Thymus (tissue), 11 donors: ENCODE results near the gene FGF21. TPM values are rescaled to one million over a fixed set of nuclear protein-coding genes. Genes with fewer than 3 reads are reported as not detected.
A peak's percentile ranks its signal among the peaks of the same experiment; 100 is the strongest.

Source experiments
- DNase-seq, 9 donors: peaks; one replicate each; pipeline ENCODE4 v3.0.0-alpha.2; 2013; ENCODE audit warnings: low spot score in 9 of 9, low read depth in 6 of 9, missing footprints in 1 of 9
- H3K27ac ChIP-seq, 2 donors: one replicate each; pipeline ENCODE4 v1.5.1; 2013; ENCODE audit warnings: control low read depth in 1 of 2, low read depth in 1 of 2, low read length in 1 of 2, mild to moderate bottlenecking in 1 of 2, moderate library complexity in 1 of 2
- H3K27me3 ChIP-seq, 2 donors: one replicate each; pipeline ENCODE4 v1.5.1; 2013; ENCODE audit warnings: low read length in 1 of 2; ENCODE audit not compliant: control insufficient read depth in 2 of 2, insufficient read depth in 1 of 2
- H3K36me3 ChIP-seq, 2 donors: one replicate each; pipeline ENCODE4 v1.5.1; 2013; ENCODE audit warnings: low read length in 1 of 2, mild to moderate bottlenecking in 1 of 2, moderate library complexity in 1 of 2; ENCODE audit not compliant: control insufficient read depth in 2 of 2, insufficient read depth in 2 of 2
- H3K4me1 ChIP-seq, 2 donors: one replicate each; pipeline ENCODE4 v1.5.1; 2013; ENCODE audit warnings: low read length in 2 of 2; ENCODE audit not compliant: control insufficient read depth in 2 of 2, insufficient read depth in 2 of 2
- H3K4me3 ChIP-seq, 2 donors: one replicate each; pipeline ENCODE4 v1.5.1; 2013; ENCODE audit warnings: low read length in 2 of 2, control low read depth in 1 of 2, mild to moderate bottlenecking in 1 of 2
- H3K9me3 ChIP-seq, 2 donors: one replicate each; pipeline ENCODE4 v1.5.1; 2013; ENCODE audit warnings: low read length in 1 of 2, mild to moderate bottlenecking in 1 of 2; ENCODE audit not compliant: control insufficient read depth in 2 of 2, insufficient read depth in 1 of 2
- WGBS: extraction: QIAGEN DNeasy Blood & Tissue Kit; methylation state at CpG from one replicate; pipeline ENCODE4 v1.1.7; 2013; 5-methylcytosine and 5-hydroxymethylcytosine counted together
- polyA plus RNA-seq: library from polyadenylated mRNA; stranded (reverse); fragments of 200-250 nt; gene quantifications from one replicate; pipeline ENCODE4 v1.2.3, GENCODE V29; 2013
- total RNA-seq: library from RNA; stranded (reverse); fragments of 120-200 nt; gene quantifications from one replicate; pipeline ENCODE4 v1.2.4, GENCODE V29; 2013
- donor health status: healthy.

FGF21 gene
- total and polyA plus RNA-seq, 2 donors = 0.11 TPM; not detected in 1

DNA sequence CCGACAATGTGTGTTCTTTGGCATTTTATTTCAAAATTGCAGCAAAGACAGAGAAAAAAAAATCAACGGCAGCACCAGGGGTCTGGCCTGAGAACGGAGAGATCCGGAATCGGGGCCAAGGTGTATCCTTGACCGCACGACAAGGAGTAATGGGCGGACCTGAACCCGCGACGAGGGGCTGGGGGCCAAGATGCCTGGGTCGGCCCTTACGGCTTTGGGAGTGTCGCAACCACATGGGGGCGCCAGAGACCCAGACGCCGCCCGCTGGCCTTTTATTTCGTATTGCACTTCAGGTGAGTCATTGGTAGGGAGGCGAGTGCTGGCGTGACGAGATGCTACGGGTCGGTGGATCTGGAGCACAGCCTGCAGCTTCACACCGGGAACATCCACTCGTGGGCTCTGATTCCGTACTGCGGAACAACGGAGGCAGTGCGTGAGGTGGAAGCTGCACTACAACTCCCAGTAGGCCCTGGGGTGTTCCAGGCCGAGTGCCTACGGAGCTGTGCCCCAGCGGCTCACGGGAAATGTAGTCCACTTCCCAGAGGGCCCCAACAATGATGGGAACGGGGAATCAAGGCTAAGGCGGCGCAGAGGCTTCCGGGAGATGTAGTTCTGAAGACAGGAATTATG lies 39.8 kb downstream of the FGF21 start:
- DNase-seq = peak; percentile 83 to 94 (median 88)
- no peaks in the 10 kb centered on the region for H3K27me3 ChIP-seq
- peaks cover 0 to 10% of the 10 kb centered on the region in 2 donors for H3K4me1 ChIP-seq
- peaks cover 0 to 10% of the 10 kb centered on the region in 2 donors for H3K36me3 ChIP-seq
- peak overlapping the region; percentile 58 to 62 for H3K4me3 ChIP-seq
- no peaks in the 10 kb centered on the region for H3K9me3 ChIP-seq
- H3K27ac ChIP-seq = peak overlapping the region; percentile 53 to 64
- WGBS = 4% methylated on average over 38 of the region's 38 CpGs

DNA sequence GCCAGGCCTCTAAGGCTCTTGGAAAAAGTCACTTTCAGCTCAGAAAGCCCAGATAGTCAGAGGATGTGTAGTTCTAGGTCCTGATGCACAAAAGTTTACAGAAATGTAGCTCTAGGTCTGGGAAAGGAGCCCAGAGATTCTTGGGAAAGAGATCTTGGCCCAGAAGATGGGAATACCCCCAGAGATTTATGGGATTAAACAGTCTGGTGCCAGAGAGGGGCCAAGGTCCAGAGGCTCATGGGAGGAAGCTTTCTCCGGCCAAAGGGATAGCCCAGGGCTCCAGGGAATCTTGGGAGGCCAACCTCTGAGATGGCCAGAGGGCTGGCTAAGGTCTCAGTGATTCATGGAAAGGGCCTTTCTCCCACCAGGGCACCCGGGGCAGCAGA lies 40.4 kb downstream of the FGF21 start:
- H3K36me3 ChIP-seq = peaks cover 0 to 10% of the 10 kb centered on the region in 2 donors
- no peaks in the 10 kb centered on the region for H3K9me3 ChIP-seq
- DNase-seq = no peak
- peaks cover 0 to 10% of the 10 kb centered on the region in 2 donors for H3K4me1 ChIP-seq
- no peaks in the 10 kb centered on the region for H3K27me3 ChIP-seq
- H3K27ac ChIP-seq = peak overlapping the region; percentile 36 to 64
- WGBS = 96% methylated on average over 2 of the region's 2 CpGs
- H3K4me3 ChIP-seq = no peak overlapping the region

DNA sequence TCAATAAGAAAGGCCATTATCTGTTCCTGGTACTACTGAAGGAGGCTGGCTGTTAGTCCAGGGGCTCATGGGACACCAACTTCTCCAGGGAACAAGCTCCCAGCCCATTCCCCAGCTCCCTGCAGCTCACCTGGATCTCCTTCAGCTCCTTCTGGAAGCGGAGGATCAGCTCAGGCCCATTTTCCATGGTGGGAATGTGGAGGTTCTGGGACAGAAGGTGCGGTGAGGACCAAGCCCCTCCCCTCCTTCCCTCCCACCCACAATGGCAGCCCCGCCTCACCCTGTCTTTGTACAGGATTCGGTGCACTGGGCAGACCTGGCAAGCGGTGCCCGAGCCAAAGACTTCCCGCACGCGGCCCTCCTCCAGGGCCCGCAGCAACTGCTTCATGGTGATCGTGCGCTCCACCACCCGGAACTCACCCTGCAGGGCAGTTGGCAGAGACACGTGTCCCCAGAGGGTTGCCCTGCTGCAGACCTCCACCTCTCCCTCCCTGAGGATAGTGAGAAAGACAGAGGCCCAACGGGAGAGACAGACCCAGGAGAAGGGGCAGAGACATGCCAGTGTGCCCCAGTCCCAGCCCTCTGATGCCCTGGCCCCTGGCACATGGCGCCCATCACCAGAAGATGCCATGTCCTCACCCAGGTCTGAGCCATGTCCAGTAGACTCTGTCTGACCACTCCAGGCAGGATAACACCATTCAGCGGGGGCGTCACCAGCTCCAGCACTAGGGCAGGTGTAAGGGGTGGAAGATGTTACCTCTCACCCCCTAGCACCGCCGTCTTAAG lies 41.2 kb downstream of the FGF21 start:
- Histone ChIP-seq H3K27ac (no peak overlapping the region), H3K27me3 (no peaks in the 10 kb centered on the region), H3K4me3 (no peak overlapping the region), H3K36me3 (peaks cover 0 to 10% of the 10 kb centered on the region in 2 donors), H3K4me1 (peaks cover 0 to 10% of the 10 kb centered on the region in 2 donors), H3K9me3 (no peaks in the 10 kb centered on the region)
- DNase-seq = no peak
- WGBS = 97% methylated on average over 20 of the region's 20 CpGs

DNA sequence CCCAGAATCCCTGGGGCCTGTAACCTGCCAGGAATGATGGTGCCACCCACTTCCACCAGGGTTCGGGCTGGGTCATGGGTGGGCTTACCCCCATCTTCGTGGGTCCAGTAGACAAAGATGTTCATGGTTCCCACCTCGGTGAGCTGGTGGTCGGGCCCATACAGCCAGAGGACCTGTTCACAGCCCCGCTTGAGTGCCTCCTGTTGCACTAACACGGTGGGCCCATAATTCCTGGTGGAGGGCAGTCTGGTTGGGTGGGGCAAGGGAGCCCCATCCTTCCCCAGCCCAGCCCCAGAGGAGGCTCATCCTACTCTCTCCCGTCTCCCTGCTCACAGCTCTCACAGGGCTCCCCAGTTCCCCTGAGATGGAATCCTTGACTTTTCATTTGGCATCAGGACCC lies 41.8 kb downstream of the FGF21 start:
- DNase-seq = no peak
- 97% methylated on average over 7 of the region's 7 CpGs for WGBS
- Histone ChIP-seq H3K27ac (no peak overlapping the region), H3K36me3 (peaks cover 0 to 10% of the 10 kb centered on the region in 2 donors), H3K27me3 (no peaks in the 10 kb centered on the region), H3K4me1 (peaks cover 0 to 10% of the 10 kb centered on the region in 2 donors), H3K4me3 (no peak overlapping the region), H3K9me3 (no peaks in the 10 kb centered on the region)

DNA sequence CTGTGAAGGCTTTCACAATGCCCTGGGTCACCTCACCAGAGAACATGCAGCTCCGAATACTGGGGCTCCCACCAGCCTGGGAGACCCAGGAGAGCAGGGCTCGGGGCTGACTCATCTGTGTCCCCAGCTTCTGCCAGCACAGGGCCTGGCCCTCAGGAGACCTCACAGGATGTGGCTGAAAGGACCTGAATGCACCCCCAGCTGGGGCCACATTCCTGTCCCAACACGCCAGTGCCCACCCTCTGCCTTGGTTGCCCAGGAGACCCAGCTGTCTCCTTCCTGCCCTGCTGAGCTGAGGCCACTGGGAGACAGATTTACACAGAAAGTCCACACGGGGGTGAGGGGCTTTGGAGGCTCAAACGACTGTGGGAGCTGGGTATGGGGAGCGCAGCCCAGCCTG lies 43.6 kb downstream of the FGF21 start:
- Histone ChIP-seq H3K9me3 (no peaks in the 10 kb centered on the region), H3K27ac (peak overlapping the region in 1 of 2 donors; percentile 42)
- 81% methylated on average over 6 of the region's 6 CpGs for WGBS

DNA sequence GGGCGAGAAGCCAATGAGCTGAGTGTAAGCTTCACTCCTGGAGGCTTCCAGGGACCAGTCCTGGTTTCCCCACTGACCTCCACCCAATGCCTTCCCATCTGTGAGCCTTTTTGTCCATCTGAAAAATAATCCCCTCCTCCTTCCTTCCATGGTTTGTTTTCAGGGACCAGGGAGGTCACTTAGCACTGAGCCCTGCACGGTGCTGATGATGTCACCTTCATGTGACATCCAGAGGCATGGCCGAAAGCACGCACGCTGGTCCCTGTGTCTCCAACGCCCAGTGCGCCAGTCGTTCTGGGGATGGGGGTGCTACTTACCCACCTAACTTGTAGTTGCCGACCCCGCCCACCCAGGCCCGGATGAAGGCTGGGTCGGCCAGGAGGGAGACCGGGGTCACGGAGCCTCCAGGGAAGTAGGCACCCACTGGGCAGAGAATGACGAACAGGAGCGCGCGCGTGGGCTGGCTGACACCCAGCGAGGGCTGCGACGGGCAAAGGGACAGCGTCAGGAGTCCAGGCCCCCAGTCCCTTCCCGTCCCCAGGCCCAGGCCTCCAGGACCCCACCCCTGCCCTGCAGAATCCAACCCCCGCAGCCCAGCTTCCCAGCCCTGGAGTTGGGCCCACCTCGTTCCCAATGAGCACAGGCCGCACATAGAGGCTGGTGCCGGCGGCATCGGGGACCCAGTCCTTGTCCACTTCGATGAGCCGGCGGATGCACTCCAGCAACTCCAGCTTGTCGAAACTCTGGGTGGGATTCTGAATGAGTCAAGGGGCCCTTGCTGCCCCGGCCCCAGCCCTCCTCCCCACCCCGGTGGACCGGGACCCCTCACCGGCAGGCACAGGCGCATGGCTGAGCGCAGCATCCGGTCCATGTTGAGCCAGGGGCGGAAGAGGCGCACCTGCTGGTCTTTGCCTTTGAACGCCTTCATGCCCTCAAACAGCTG lies 44.3 kb downstream of the FGF21 start:
- Histone ChIP-seq H3K4me3 (no peak overlapping the region), H3K9me3 (no peaks in the 10 kb centered on the region), H3K27me3 (no peaks in the 10 kb centered on the region), H3K27ac (peak overlapping the region in 1 of 2 donors; percentile 42), H3K36me3 (peaks cover 0 to 10% of the 10 kb centered on the region in 2 donors), H3K4me1 (peaks cover 0 to 9% of the 10 kb centered on the region in 2 donors)
- 97% methylated on average over 44 of the region's 44 CpGs for WGBS
- no peak for DNase-seq

More for the DNA sequence above, 43.6 kb downstream of the FGF21 start:
- no peaks in the 10 kb centered on the region for H3K27me3 ChIP-seq
- H3K36me3 ChIP-seq = peaks cover 0 to 10% of the 10 kb centered on the region in 2 donors
- peaks cover 0 to 10% of the 10 kb centered on the region in 2 donors for H3K4me1 ChIP-seq
- no peak for DNase-seq
- no peak overlapping the region for H3K4me3 ChIP-seq

DNA sequence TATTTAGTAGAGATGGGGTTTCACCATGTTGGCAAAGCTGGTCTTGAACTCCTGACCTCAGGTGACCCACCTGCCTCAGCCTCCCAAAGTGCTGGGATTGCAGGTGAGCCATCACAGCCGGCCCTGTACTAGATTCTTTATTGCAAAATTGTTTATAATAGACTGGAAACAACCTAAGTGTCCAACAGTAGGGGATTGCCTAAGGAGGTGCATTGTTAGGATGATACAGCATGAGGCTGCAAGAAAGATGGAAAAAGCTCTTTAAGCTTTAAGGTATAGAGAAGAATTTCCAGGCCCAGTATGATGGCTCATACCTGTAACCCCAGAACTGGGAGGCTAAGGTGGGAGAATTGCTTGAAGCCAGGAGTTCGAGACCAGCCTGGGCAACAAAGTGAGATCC lies 47.3 kb downstream of the FGF21 start:
- Histone ChIP-seq H3K27me3 (no peaks in the 10 kb centered on the region), H3K9me3 (peaks cover 0 to 5% of the 10 kb centered on the region in 2 donors), H3K4me3 (no peak overlapping the region), H3K27ac (no peak overlapping the region), H3K36me3 (peaks cover 3 to 12% of the 10 kb centered on the region in 2 donors), H3K4me1 (no peaks in the 10 kb centered on the region)
- no peak for DNase-seq
- 94% methylated on average over 2 of the region's 2 CpGs for WGBS

DNA sequence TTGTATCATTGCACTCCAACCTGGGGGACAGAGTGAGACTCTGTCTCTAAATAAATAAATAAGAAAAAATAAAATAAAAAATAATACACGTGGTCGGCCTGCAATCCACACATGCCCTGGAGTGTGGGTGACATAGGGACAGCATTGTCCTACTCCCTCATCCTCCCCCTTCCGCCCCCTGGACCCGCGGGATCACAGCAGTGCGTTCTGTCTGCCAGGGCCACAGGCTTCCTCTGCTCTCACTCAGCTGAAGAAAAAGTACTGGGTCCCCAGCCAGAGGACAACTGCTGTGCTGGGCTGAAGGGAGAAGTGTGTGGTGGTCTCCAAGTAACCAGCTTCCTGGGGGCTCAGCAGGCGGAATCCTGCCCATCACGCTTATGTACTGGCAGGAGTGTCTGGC lies 49.2 kb downstream of the FGF21 start:
- no peak for DNase-seq
- H3K27ac ChIP-seq = no peak overlapping the region
- H3K4me1 ChIP-seq = no peaks in the 10 kb centered on the region
- H3K36me3 ChIP-seq = peaks cover 4 to 10% of the 10 kb centered on the region in 2 donors
- H3K9me3 ChIP-seq = peaks cover 0 to 5% of the 10 kb centered on the region in 2 donors
- 96% methylated on average over 8 of the region's 8 CpGs for whole genome bisulfite sequencing
- no peak overlapping the region for H3K4me3 ChIP-seq
- no peaks in the 10 kb centered on the region for H3K27me3 ChIP-seq
